ENCODE results near the gene CYP3A7.
"Not testable (repeated sequence)": the region's sequence is repeated elsewhere in the genome, so short reads cannot be mapped to it uniquely, and the experiment has no call there.

CYP3A7 gene

DNA sequence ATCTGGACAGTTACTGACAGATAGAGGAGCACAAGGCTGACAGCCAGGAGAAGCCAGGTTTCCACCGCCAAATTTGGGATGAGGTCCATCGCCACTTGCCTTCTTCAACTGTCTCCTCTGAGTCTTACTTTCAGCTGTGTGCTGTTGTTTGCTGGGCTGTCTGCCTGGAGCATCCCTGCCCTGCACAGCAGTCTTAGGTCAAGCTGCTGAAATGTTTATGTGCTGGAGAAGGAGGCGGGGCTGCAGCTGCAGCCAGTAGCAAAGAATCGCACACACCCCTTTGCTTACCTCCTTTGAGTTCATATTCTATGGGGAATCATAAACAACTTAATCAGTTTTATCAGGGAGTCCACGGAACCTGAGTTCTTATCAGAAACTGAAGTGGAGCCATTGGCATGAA, 35.0 kb downstream of the CYP3A7 start:
- no peak for DNase-seq

DNA sequence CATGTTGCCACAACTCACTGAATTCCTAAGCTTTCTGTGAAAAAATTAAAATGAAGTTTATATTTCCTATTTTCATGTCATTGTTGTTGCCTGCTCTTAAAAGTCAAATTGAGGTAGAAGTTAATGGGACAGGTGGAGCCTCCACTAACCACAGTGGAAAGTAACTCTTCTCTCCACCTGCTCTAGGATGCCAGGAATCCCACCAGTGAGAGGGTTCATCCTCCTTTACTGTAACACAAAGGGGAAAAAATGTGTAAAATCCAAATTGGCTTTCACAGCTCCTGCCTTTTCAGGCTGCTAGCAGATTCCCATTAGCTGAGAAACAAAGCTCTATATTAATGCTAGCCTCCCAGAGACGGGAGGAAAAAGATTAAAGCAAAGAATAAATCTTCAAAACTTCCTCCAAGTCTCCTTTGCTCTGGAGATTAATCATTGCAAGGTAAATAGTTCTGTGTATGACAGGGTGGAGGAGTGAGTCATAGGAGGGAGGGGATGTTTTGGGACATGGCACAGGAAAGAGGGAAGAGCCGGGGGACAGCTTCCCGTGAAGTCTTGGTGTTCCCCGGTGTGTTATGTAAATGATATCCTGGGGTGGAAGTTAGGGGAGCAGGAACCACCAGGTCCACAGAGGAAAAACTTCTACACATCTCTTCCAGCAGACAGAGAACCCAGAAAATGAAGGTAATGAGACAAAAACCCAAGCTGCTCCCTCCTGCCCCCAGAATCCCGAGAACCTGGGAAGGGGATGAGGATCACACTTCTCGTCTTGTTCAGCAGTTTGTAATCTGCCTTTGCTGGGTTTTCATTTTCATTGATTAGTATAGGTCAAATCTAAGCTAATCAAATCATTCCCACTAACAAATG, 35.9 kb downstream of the CYP3A7 start:
- DNase-seq: not testable (repeated sequence)

DNA sequence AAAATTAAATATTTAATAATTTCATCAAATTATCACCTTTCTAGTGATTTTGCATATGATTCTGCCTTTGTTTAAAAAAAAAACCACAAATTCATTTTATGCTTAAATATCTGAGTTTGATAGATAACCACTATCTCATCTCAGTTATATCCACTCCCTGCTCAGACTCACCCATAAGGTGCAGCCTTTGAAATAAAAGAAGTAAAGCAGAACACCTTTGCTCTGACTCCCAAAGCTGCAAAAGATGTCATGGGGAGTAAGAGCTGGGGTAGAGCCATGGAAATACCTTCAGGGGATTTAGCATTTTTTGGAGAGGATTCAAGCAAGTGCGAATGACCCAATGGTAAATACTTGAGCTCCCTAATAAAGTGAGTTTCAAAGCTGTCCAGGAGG, 40.1 kb downstream of the CYP3A7 start:
- no peak for DNase-seq

DNA sequence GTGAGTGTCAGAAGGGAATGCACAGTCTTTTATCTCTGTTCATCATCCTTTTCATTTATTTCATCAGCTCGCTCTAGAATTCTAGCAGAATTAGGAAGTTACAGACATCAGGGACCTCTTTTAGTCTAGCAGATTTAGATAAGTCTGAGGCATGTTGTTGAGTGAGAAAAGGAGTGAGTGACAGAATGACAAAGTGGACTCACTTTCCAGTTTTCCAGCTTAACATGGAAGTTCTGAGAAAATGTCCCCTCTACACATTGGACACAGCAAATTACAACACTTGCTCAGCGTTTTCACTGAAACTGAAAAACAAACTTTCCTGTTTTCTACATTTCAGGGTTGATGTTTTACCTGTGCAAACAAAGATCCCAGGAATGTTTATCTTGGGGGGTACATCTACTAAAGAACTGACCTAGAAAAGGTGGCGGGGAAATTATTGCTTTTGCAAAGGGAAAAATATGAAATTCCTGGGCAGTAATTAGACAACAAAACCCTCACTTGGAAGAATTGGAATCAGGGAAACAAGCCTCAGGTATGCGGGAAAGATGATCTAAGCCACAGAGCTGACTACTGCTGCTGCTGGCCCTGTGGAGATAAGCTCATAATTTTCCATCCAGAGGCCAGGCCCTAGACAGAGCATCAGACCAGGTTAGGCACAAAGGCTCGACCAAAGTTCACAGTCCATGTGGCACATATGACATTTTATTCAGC, 40.6 kb downstream of the CYP3A7 start:
- no peak for DNase-seq

DNA sequence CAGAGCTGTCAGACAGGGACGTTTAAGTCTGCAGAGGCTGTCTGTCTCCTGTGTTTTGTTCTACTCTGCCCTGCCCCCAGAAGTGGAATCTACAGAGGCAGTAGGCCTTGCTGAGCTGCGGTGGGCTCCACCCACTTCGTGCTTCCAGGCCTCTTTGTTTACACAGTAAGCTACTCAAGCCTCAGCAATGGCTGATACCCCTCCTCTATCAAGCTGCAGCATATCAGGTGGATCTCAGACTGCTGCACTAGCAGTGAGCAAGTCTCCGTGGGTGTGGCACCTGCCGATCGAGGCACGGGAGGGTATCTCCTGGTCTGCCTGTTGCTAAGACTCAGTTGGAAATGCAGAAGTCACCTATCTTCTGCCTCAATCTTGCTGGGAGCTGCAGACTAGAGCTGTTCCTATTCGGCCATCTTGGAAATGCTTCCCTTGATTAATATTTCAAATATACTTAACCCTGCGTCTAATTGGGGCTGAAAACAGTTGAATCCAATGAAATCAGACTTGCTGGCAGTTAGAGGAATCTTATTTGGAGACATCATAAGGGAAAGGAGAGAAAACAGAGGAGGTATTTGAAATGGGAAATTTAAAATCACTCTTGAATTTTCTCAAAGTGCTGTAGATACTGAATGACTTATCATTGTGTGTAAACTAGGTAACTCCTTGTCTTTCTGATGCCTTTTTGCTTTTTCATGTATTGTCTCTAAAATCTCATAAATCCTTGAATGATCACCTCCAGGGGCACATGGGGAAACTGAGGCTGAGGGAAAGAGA, 41.4 kb downstream of the CYP3A7 start:
- no peak for DNase-seq

DNA sequence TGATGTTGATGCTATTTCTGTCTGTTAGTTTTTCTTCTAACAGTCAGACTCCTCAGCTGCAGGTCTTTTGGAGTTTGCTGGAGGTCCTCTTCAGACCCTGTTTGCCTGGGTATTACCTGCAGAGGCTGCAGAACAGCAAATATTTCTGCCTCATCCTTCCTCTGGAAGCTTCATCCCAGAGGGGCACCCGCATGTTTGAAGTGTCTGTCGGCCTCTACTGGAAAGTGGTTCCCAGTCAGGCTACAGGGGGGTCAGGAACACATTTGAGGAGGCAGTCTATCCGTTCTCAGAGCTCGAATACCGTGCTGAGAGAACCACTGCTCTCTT, 41.9 kb downstream of the CYP3A7 start:
- DNase-seq: no peak

DNA sequence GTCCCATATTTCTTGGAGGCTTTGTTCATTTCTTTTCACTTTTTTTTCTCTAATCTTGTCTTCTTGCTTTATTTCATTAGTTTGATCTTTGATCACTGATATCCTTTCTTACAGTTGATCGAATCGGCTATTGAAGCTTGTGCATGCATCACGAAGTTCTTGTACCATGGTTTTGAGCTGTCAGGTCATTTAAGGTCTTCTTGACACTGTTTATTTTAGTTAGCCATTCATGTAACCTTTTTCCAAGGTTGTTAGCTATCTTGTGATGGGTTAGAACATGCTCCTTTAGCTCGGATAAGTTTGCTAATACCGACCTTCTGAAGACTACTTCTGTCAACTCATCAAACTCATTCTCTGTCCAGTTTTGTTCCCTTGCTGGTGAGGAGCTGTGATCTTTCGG, 42.4 kb downstream of the CYP3A7 start:
- not testable (repeated sequence) for DNase-seq

DNA sequence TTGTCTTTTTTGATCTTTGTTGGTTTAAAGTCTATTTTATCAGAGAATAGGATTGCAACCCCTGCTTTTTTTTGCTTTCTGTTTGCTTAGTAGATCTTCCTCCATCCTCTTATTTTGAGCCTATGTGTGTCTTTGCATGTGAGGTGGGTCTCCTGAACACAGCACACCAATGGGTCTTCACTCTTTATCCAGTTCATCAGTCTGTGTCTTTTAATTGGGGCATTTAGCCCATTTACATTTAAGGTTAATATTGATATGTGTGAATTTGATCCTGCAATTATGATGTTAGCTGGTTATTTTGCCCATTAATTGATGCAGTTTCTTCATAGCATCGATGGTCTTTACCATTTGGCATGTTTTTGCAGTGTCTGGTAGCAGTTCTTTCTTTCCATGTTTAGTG, 43.3 kb downstream of the CYP3A7 start:
- not testable (repeated sequence) for DNase-seq

DNA sequence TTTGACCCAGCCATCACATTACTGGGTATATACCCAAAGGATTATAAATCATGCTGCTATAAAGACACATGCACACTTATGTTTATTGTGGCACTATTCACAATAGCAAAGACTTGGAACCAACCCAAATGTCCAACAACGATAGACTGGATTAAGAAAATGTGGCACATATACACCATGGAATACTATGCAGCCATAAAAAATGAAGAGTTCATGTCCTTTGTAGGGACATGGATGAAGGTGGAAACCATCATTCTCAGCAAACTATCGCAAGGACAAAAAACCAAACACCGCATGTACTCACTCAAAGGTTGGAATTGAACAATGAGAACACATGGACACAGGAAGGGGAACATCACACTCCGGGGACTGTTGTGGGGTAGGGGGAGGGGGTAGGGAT, 44.1 kb downstream of the CYP3A7 start:
- not testable (repeated sequence) for DNase-seq

DNA sequence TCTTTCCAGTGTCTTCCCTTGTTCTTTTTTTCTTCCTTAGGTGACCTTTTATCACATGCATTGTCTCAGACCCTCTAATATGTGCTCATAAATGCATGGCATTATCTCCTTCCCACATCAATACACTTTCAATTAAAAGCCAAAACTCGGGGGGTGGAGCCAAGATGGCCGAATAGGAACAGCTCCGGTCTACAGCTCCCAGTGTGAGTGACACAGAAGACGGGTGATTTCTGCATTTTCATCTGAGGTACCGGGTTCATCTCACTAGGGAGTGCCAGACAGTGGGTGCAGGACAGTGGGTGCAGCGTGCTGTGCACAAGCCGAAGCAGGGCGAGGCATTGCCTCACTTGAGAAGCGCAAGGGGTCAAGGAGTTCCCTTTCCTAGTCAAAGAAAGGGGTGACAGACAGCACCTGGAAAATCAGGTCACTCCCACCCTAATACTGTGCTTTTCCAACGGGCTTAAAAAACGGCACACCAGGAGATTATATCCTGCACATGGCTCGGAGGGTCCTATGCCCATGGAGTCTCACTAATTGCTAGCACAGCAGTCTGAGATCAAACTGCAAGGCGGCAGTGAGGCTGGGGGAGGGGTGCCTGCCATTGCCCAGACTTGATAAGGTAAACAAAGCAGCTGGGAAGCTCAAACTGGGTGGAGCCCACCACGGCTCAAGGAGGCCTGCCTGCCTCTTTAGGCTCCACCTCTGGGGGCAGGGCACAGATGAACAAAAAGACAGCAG, 49.0 kb downstream of the CYP3A7 start:
- DNase-seq: not testable (repeated sequence)

DNA sequence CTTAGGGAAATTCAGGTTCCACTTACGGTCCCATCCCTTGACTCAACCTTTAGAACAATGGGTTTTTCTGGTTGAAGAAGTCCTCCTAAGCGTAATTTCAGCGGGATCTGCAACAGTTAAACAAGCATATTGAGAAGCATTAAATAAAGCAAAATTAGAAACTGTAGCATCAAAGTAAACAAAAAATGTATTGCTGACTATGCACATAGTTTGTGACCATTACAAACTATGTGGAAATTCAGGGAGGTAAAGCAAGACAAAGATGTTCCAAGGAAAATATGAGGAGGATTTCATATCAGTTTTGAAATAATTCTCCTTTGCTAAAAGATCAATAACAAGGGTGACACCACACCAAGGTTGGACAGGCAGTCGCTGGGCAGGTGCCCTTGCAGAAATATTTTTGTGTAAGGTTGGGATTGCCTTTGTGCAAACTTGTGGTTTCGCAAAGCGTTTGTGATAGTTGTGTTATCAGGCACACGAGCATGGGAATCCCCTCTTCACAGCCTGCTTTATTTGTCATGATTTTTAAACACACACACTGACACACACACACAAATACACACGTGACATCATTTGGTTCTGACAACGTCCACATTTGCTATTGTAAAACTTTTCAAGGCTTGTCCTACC, 49.8 kb downstream of the CYP3A7 start:
- DNase-seq: no peak

DNA sequence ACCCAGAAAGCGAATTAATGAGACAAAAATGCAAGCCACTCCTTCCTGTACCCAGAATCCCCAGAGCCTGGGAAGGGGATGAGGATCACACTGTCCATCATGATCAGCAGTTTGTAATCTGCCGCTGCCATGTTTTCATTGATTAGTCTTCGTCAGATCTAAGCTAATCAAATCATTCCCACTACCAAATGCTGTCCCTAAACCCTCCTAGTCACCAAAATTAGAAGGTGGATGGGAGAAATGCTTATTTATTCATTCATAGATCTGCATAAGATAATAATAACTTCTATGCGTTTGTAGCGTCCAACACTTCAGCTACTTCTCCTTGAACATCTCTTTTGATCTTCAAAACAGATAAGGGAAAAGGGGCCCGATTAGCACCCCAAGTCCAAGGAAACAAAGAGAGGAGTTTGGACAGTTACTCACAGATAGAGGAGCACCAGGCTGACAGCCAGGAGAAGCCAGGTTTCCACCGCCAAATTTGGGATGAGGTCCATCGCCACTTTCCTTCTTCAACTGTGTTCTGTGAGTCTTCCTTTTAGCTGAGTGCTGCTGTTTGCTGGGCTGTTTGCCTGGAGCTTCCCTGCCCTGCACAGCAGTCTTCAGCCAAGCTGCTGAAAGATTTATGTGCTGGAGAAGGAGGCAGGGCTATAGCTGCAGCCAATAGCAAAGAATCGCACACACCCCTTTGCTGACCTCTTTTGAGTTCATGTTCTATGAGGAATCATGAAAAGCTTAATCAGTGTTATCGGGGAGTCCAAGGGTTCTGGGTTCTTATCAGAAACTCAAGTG, 55.4 kb downstream of the CYP3A7 start, which contains the start of gene CYP3A5:
Gene CYP3A5 (minus strand): TSS at position 597 of the 792 bp plus-strand sequence. CDS start 100 bp downstream, at position 497.
- DNase-seq: no peak

DNA sequence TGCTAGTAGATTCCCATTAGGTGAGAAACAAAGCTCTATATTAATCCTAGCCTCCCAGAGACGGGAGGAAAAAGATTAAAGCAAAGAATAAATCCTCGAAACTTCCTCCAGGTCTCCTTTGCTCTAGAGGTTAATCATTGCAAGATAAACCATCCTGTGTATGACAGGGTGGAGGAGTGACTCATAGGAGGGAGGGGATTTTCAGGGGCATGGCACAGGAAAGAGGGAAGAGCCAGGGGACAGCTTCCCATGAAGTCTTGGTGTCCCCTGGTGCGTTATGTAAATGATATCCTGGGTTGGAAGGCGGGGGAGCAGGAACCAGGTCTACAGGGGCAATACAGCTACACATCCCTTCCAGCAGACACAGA, 56.0 kb downstream of the CYP3A7 start:
- peak; percentile 2 for DNase-seq

DNA sequence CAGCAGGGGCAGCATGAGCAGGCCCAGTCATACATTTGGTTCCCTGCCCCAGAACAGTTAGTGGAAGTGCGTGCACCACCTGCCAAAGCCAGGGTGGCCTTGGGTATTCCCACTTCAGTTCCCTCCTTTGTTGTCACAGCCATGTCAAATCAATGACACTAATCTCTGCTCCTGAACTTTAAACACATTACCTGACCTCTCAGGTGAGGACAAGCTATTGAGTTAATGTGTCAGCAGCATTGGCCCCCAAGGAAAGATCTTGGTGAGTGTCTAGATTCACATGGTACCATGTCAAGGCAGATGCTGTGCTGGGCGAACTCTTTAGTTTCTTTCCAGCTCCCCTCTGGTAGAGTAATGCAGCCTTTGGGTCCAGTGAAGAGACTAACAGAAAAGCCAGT, 57.3 kb downstream of the CYP3A7 start:
- DNase-seq: no peak

DNA sequence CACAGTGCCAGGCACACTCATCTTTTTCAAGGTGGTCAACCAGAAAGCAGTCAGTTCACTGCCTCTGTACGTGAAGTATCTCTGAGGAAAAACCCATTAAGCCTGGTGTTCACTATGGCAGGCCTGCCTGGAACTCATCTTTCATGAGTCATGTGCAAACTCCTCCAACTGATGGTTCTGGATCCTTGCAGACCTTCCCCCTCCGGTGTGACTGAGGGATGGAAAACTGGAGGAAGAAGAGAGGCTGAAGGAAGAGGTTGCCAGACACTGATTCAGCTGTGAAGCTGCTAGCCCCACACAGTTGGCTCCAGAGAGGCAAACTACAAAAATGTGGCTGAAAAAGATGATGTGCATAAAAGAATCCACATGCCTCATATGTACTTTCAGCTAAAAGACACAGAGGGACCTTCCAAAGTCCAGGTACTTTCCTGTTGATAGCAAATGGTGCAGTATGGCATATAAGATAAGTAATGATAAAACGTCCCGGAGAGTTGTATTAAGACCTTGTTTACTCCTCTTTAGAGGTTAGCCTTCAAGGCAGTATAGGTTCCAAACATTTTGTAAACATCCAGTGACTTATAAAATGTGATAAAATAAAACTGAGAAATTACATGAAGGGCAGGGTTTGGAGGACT, 57.9 kb downstream of the CYP3A7 start:
- DNase-seq: no peak

DNA sequence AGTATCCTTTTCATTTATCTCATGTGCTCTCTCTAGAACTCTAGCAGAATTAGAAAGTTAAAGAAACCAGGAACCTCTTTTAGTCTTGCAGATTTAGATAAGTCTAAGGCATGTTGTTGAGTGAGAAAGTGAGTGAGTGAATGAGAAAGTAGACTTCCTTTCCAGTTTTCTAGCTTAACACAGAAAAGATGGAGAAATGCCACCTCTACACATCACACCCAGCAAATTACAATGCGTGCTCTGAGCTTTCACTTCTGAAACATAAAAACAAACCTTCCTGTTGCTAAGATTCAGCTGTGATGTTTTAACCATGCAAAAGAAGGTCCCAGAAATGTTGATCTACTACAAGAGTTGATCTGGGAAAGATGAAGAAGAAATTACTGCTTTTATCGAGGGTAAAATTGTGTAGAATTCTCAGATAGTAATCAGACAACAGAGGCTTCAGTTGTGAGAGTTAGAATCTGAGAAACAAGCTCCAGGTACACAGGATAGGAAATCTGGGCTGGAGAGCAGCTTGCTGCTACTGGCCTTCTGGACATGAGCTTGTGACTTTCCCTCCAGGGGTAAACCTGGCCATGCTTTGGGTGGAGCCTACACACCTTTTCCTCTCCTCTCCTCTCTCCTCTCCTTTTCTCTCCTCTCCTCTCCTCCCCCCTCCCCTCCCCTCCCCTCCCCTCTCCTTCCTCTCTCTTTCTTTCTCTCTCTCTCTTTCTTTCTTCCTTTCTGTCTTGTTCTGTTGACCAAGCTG, 59.8 kb downstream of the CYP3A7 start:
- DNase-seq: no peak

DNA sequence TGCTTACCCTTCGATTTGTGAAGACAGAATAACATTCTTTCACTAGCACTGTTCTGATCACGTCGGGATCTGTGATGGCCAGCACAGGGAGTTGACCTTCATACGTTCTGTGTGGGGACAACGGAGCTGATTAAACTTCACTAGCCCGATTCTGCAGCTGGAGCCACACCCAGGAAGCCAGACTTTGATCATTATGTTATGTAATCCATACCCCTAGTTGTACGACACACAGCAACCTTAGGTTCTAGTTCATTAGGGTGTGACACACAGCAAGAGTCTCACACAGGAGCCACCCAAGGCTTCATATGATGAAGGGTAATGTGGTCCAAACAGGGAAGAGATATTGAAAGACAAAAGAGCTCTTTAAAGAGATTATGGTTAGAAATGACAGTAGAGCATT, 62.4 kb downstream of the CYP3A7 start:
- no peak for DNase-seq

DNA sequence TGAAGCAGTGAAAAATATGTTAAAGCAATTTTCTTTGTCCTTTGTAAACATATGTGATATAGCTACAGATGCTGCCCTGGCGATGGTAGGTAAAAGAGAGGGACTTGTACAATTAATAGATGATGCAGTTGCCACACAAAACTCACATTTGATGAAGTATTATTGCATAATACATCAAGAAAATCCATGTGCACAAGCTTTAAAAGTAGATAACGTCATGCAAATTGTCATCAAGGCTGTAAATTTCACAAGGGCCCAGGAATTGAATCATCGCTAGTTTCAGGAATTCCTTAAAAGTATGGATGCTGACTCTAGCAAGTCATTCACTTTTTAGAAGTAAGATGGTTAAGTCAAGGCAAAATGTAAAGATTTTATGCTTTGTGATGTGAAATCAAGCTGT, 65.2 kb downstream of the CYP3A7 start:
- DNase-seq: no peak

DNA sequence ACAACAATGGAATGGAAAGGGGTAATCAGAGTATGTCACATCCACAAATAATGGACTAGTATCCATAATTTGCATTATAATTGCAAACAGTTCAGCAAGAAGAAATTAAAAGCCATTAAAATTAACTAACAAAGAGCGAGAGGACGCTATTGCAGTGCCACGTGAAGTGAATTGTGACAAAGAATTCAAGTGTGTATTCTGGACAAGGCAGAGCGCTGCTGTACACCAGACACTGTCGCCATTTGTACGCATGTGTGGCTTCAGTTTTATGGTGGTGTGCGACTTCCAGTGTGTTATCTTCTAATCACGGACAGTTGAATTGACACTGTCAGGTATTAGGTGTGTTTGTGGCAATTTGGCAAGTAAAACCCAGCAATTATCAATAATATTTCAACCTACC, 66.5 kb downstream of the CYP3A7 start:
- DNase-seq: no peak

DNA sequence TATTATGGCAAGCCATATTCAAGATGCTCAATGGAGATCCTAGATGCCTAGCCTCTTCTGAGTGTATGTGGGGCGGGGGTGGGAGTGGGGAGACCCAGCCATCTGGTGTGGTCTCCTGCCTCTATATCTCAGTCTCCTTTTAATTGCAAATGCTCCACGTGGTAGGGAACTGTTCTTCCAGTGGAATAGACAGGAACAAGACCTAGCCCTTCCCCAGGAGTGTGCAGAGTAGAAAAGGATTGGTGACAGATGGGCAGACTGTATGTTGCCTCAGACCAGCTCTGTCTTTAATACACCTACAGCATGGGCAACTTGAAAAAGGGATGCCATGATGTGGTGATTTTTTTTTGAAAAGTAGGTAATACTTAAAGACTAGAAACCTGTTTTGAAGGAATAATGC, 67.8 kb downstream of the CYP3A7 start:
- DNase-seq: no peak
